ENCODE measurements around the gene RIPOR3.

Gene RIPOR3

GRCh38 chr20:50693001-50693400, 1.7 kb upstream of the RIPOR3 start:
- H3F3A ChIP-seq (ENCODE audit: insufficient read depth), result no peaks in the 10 kb centered on the region
- no peak overlapping the region for H2AFZ ChIP-seq (ENCODE audit: low read depth, low read length, severe bottlenecking)
- no peaks in the 10 kb centered on the region for H4K20me1 ChIP-seq (ENCODE audit: low read depth, low read length)
- H3K36me3 ChIP-seq (ENCODE audit: low read length), result no peaks in the 10 kb centered on the region
- no peaks in the 10 kb centered on the region for H3K79me2 ChIP-seq (ENCODE audit: insufficient read depth, low read length)
- no peak for TF ChIP-seq EZH2phosphoT487 (conservative IDR thresholded peaks at IDR 0.05; ENCODE audit: low read length)
- TF ChIP-seq CTCF (IDR thresholded peaks at IDR 0.05; ENCODE audit: insufficient read depth, low read length, poor library complexity, severe bottlenecking), result no peak
- no peak overlapping the region for H3K9ac ChIP-seq (ENCODE audit: low read length)
- H3K9me3 ChIP-seq (ENCODE audit: insufficient read depth, low read length), result no peaks in the 10 kb centered on the region
- H3K27me3 ChIP-seq (ENCODE audit: low read length), result no peaks in the 10 kb centered on the region
- no peak overlapping the region for H3K4me2 ChIP-seq (ENCODE audit: low read depth, low read length, poor library complexity, severe bottlenecking)
- H3K4me3 ChIP-seq (ENCODE audit: insufficient read depth, low read length, poor library complexity, severe bottlenecking), result no peak overlapping the region
- no peaks in the 10 kb centered on the region for H3K9me2 ChIP-seq (replicated peaks; ENCODE audit: insufficient read depth, low read length)
- no peak overlapping the region for H3K27ac ChIP-seq (ENCODE audit: low read depth, low read length)

GRCh38 chr20:50692552-50692933, 1.2 kb upstream of the RIPOR3 start:
- Histone ChIP-seq H3K9me2 (replicated peaks; ENCODE audit: insufficient read depth, low read length) (no peaks in the 10 kb centered on the region), H3K9me3 (ENCODE audit: insufficient read depth, low read length) (no peaks in the 10 kb centered on the region), H2AFZ (ENCODE audit: low read depth, low read length, severe bottlenecking) (no peak overlapping the region), H3K79me2 (ENCODE audit: insufficient read depth, low read length) (no peaks in the 10 kb centered on the region), H4K20me1 (ENCODE audit: low read depth, low read length) (no peaks in the 10 kb centered on the region), H3K27me3 (ENCODE audit: low read length) (no peaks in the 10 kb centered on the region), H3F3A (ENCODE audit: insufficient read depth) (no peaks in the 10 kb centered on the region), H3K36me3 (ENCODE audit: low read length) (no peaks in the 10 kb centered on the region), H3K9ac (ENCODE audit: low read length) (no peak overlapping the region), H3K4me3 (ENCODE audit: insufficient read depth, low read length, poor library complexity, severe bottlenecking) (no peak overlapping the region), H3K27ac (ENCODE audit: low read depth, low read length) (no peak overlapping the region), H3K4me2 (ENCODE audit: low read depth, low read length, poor library complexity, severe bottlenecking) (no peak overlapping the region)
- TF ChIP-seq EZH2phosphoT487 (conservative IDR thresholded peaks at IDR 0.05; ENCODE audit: low read length) (no peak), CTCF (IDR thresholded peaks at IDR 0.05; ENCODE audit: insufficient read depth, low read length, poor library complexity, severe bottlenecking) (no peak)

- Histone ChIP-seq H3F3A (ENCODE audit: insufficient read depth) (no peaks in the 10 kb centered on the region), H3K9ac (ENCODE audit: low read length) (no peak overlapping the region), H3K36me3 (ENCODE audit: low read length) (no peaks in the 10 kb centered on the region), H4K20me1 (ENCODE audit: low read depth, low read length) (no peaks in the 10 kb centered on the region), H3K27me3 (ENCODE audit: low read length) (no peaks in the 10 kb centered on the region), H3K9me2 (replicated peaks; ENCODE audit: insufficient read depth, low read length) (no peaks in the 10 kb centered on the region), H3K79me2 (ENCODE audit: insufficient read depth, low read length) (no peaks in the 10 kb centered on the region), H2AFZ (ENCODE audit: low read depth, low read length, severe bottlenecking) (no peak overlapping the region), H3K4me3 (ENCODE audit: insufficient read depth, low read length, poor library complexity, severe bottlenecking) (no peak overlapping the region), H3K27ac (ENCODE audit: low read depth, low read length) (no peak overlapping the region), H3K4me2 (ENCODE audit: low read depth, low read length, poor library complexity, severe bottlenecking) (no peak overlapping the region), H3K9me3 (ENCODE audit: insufficient read depth, low read length) (no peaks in the 10 kb centered on the region)
- no peak for TF ChIP-seq EZH2phosphoT487 (conservative IDR thresholded peaks at IDR 0.05; ENCODE audit: low read length)
- TF ChIP-seq CTCF (IDR thresholded peaks at IDR 0.05; ENCODE audit: insufficient read depth, low read length, poor library complexity, severe bottlenecking), result no peak
These were observed 520 bp upstream of the RIPOR3 start for GRCh38 chr20:50691573-50692551.
